Lung (tissue), 12 donors: ENCODE data around the gene PKLR. TPM values are rescaled to one million over a fixed set of nuclear protein-coding genes. Genes with fewer than 3 reads are reported as not detected.
A peak's percentile ranks its signal among the peaks of the same experiment; 100 is the strongest.

ENCODE experiments used
- ATAC-seq: fragments of 200-7000 bp; cut with Tn5 transposase; one replicate; pipeline ENCODE4 v1.9.1; 2020; ENCODE audit warnings: moderate number of reproducible peaks; ENCODE audit not compliant: insufficient read depth, low FRiP score
- DNase-seq, 3 donors: peaks; one replicate each; pipeline ENCODE4 v3.0.0-alpha.2; 2013 to 2017
- H3K27ac ChIP-seq, 2 donors: one replicate each; pipeline ENCODE4 v1.5.1; 2013; ENCODE audit warnings: mild to moderate bottlenecking in 2 of 2, moderate library complexity in 2 of 2, control low read depth in 1 of 2, inconsistent platforms in 1 of 2, low read depth in 1 of 2, low read length in 1 of 2
- H3K27me3 ChIP-seq, 3 donors: one replicate each; pipeline ENCODE4 v1.5.1; 2013; ENCODE audit warnings: low read length in 2 of 3; ENCODE audit not compliant: control insufficient read depth in 3 of 3, insufficient read depth in 3 of 3
- H3K36me3 ChIP-seq, 4 donors: one replicate each; pipeline ENCODE4 v1.5.1; 2013; ENCODE audit warnings: low read length in 4 of 4, mild to moderate bottlenecking in 1 of 4, moderate library complexity in 1 of 4; ENCODE audit not compliant: control insufficient read depth in 4 of 4, insufficient read depth in 4 of 4
- H3K4me1 ChIP-seq, 5 donors: one replicate each; pipeline ENCODE4 v1.5.1; 2013; ENCODE audit warnings: low read length in 5 of 5, mild to moderate bottlenecking in 2 of 5, moderate library complexity in 1 of 5; ENCODE audit not compliant: control insufficient read depth in 5 of 5, insufficient read depth in 5 of 5
- H3K4me3 ChIP-seq: one replicate; pipeline ENCODE4 v1.5.1; 2013; ENCODE audit warnings: mild to moderate bottlenecking, control low read depth, moderate library complexity
- H3K9ac ChIP-seq, 2 donors: one replicate each; pipeline ENCODE4 v1.5.1; 2013; ENCODE audit warnings: low read length in 2 of 2, control low read depth in 1 of 2; ENCODE audit not compliant: insufficient read depth in 1 of 2
- H3K9me3 ChIP-seq, 4 donors: one replicate each; pipeline ENCODE4 v1.5.1; 2013; ENCODE audit warnings: low read length in 3 of 4, mild to moderate bottlenecking in 1 of 4, moderate library complexity in 1 of 4; ENCODE audit not compliant: control insufficient read depth in 4 of 4, insufficient read depth in 3 of 4
- CTCF ChIP-seq: IDR thresholded peaks from 2 replicates; pipeline ENCODE4 v1.5.1; 2012; ENCODE audit warnings: mild to moderate bottlenecking; ENCODE audit errors: control extremely low read depth, extremely low read depth
- WGBS, 2 donors: extraction: QIAGEN DNeasy Blood & Tissue Kit; methylation state at CpG; one replicate each; pipeline ENCODE4 v1.1.7; 2013; 5-methylcytosine and 5-hydroxymethylcytosine counted together
- polyA plus RNA-seq, 2 donors: library from polyadenylated mRNA; stranded (reverse); fragments of 200-250 nt; gene quantifications; one replicate each; pipeline ENCODE4 v1.2.1, GENCODE V29; 2013
- total RNA-seq, 2 donors: library from RNA; depleted of rRNA in 1 of 2; stranded (reverse); fragments of >200 nt in 1 of 2; gene quantifications; one replicate each; pipeline ENCODE4 v1.2.1, GENCODE V29; 2014 to 2021
- donor health status: control.
- donor health status: control.
- donor health status: Bipolar disorder and iron deficiency.
- donor health status: healthy.
- donor health status: DM: yes; HTN: yes; CAD: no.

The PKLR gene
- total and polyA plus RNA-seq, 4 donors = 0.02 to 0.09 TPM; not detected in 2

- Histone ChIP-seq H3K36me3 (peaks cover 44 to 68% (median 56%) of the 10 kb centered on the region in 4 donors), H3K27ac (peak overlapping the region in 1 of 2 donors; percentile 7), H3K4me3 (no peak overlapping the region), H3K27me3 (no peaks in the 10 kb centered on the region), H3K4me1 (peaks cover 0 to 12% (median 3%) of the 10 kb centered on the region in 5 donors), H3K9ac (no peak overlapping the region), H3K9me3 (no peaks in the 10 kb centered on the region)
- TF ChIP-seq CTCF = no peak
- no peak for DNase-seq
- WGBS, 2 donors = 92 to 97% methylated on average over 2 of the region's 2 CpGs
- no peak for ATAC-seq
Observed at GRCh38 chr1:155267373-155267772, 33.9 kb downstream of the PKLR start.

DNA sequence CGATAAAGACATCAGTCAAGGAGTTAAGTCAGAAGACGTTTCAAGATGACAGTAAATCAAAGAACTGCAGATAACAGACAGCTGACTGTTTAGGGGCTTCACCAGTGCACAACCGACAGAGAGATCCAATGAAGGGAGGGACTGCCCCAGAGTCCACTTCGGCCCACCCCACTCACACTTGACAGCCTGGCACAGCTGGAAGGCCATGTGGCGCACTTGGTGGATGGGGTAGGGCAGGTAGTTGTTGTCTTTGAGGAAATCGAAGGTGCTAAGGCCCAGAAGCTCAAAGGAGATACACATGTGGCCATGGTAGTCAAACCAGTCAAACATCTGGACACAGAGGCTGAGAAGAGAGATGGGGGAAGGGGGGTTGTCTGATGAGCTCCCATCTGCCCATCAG, 34.7 kb downstream of the PKLR start:
- Histone ChIP-seq H3K27ac (no peak overlapping the region), H3K4me3 (no peak overlapping the region), H3K4me1 (peaks cover 0 to 8% (median under 1%) of the 10 kb centered on the region in 5 donors), H3K27me3 (no peaks in the 10 kb centered on the region), H3K9me3 (no peaks in the 10 kb centered on the region), H3K36me3 (peaks cover 44 to 66% (median 55%) of the 10 kb centered on the region in 4 donors), H3K9ac (no peak overlapping the region)
- no peak for DNase-seq
- WGBS, 2 donors = 90 to 91% methylated on average over 6 of the region's 6 CpGs
- ATAC-seq = no peak
- no peak for TF ChIP-seq CTCF

DNA sequence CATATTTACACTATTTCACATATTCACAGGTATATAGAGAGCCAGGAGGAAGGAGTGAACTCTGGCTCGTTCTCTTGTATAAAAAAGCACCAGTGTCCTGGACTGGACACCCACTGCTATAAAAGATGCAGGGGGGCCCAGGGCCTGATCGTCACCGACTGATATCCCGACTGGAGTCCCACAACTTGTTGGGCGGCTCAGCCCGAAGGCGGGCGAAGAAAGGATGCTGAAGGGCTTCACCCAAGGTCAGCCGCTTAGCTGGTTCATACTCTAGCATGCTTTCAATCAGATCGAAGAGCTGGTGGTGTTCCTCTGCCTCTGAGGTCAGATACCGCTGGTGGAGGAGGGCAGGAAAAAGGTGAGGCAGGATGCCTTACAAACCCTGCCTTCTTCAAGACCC, 38.2 kb downstream of the PKLR start:
- Histone ChIP-seq H3K9ac (no peak overlapping the region), H3K36me3 (peaks cover 20 to 48% (median 35%) of the 10 kb centered on the region in 4 donors)
- DNase-seq = no peak

More for the DNA sequence above, 38.2 kb downstream of the PKLR start:
- no peak for TF ChIP-seq CTCF
- no peak overlapping the region for H3K4me3 ChIP-seq
- H3K4me1 ChIP-seq = peaks cover 6 to 17% (median 7%) of the 10 kb centered on the region in 5 donors
- ATAC-seq = no peak
- no peaks in the 10 kb centered on the region for H3K9me3 ChIP-seq
- no peak overlapping the region for H3K27ac ChIP-seq
- H3K27me3 ChIP-seq = no peaks in the 10 kb centered on the region
- WGBS, 2 donors = 90 to 94% methylated on average over 11 of the region's 11 CpGs
